ENCODE results near the gene ASMTL.
"Not testable (repeated sequence)": the region's sequence is repeated elsewhere in the genome, so short reads cannot be mapped to it uniquely, and the experiment has no call there.

Gene ASMTL

GRCh38 chrX:1452516-1453394 is at the start of gene ASMTL:
Gene ASMTL (minus strand): TSS chrX:1452909. CDS start chrX:1452840, 69 bp downstream.
- DNase-seq = peak; percentile 100

- peak; percentile 45 for DNase-seq
Measured at GRCh38 chrX:1502241-1502640, 49.5 kb upstream of the ASMTL start.

GRCh38 chrX:1500701-1501624 is 48.3 kb upstream of the ASMTL start:
- no peak for DNase-seq

GRCh38 chrX:1496076-1496475 is 43.4 kb upstream of the ASMTL start:
- DNase-seq = no peak

GRCh38 chrX:1493877-1494510 is 41.3 kb upstream of the ASMTL start:
- no peak for DNase-seq

GRCh38 chrX:1493412-1493811 is 40.7 kb upstream of the ASMTL start:
- no peak for DNase-seq

- DNase-seq = no peak
Measured at GRCh38 chrX:1492421-1493012, 39.8 kb upstream of the ASMTL start.

- DNase-seq = no peak
Measured at GRCh38 chrX:1491851-1492349, 39.2 kb upstream of the ASMTL start.

- DNase-seq = not testable (repeated sequence)
Measured at GRCh38 chrX:1491248-1491647, 38.5 kb upstream of the ASMTL start.

GRCh38 chrX:1490723-1491122 is 38.0 kb upstream of the ASMTL start:
- not testable (repeated sequence) for DNase-seq

- DNase-seq = not testable (repeated sequence)
Measured at GRCh38 chrX:1489354-1489753, 36.6 kb upstream of the ASMTL start.

GRCh38 chrX:1488745-1489144 is 36.0 kb upstream of the ASMTL start:
- DNase-seq = no peak

GRCh38 chrX:1488141-1488540 is 35.4 kb upstream of the ASMTL start:
- no peak for DNase-seq

GRCh38 chrX:1487401-1487800 is 34.7 kb upstream of the ASMTL start:
- no peak for DNase-seq

- DNase-seq = peak; percentile 44
Measured at GRCh38 chrX:1486749-1487361, 34.1 kb upstream of the ASMTL start.

- no peak for DNase-seq
Measured at GRCh38 chrX:1486177-1486576, 33.5 kb upstream of the ASMTL start.

GRCh38 chrX:1485033-1485432 is 32.3 kb upstream of the ASMTL start:
- no peak for DNase-seq

GRCh38 chrX:1484638-1485019 is 31.9 kb upstream of the ASMTL start:
- DNase-seq = no peak

- no peak for DNase-seq
Measured at GRCh38 chrX:1483843-1484637, 31.3 kb upstream of the ASMTL start.

GRCh38 chrX:1482530-1482928 is 29.8 kb upstream of the ASMTL start:
- DNase-seq = not testable (repeated sequence)

Measured in femur (tissue), 1 donor.